ENCODE results near the gene APLF.
"Not testable (repeated sequence)": the region's sequence is repeated elsewhere in the genome, so short reads cannot be mapped to it uniquely, and the experiment has no call there.

The APLF gene

GRCh38 chr2:68487773-68488355 lies 20.5 kb downstream of the APLF start:
- no peak overlapping the region for H3K9ac ChIP-seq (ENCODE audit: low read depth, low read length)
- no peak overlapping the region for H3K4me3 ChIP-seq (ENCODE audit: low read length)
- no peak overlapping the region for H3K4me2 ChIP-seq (ENCODE audit: low read length)
- peaks cover 7% of the 10 kb centered on the region for H3K4me1 ChIP-seq (ENCODE audit: control insufficient read depth, insufficient read depth, low read length)
- no peaks in the 10 kb centered on the region for H3K36me3 ChIP-seq (ENCODE audit: insufficient read depth, low read length)
- H3K27me3 ChIP-seq (ENCODE audit: control insufficient read depth, insufficient read depth, low read length), result no peaks in the 10 kb centered on the region
- no peaks in the 10 kb centered on the region for H3K9me3 ChIP-seq (replicated peaks; ENCODE audit: low read length)

GRCh38 chr2:68488605-68489004 lies 21.2 kb downstream of the APLF start:
- not testable (repeated sequence) for H3K4me1 ChIP-seq (ENCODE audit: control insufficient read depth, insufficient read depth, low read length); H3K4me3 ChIP-seq (ENCODE audit: low read length); H3K9ac ChIP-seq (ENCODE audit: low read depth, low read length); H3K36me3 ChIP-seq (ENCODE audit: insufficient read depth, low read length); H3K9me3 ChIP-seq (replicated peaks; ENCODE audit: low read length); H3K27me3 ChIP-seq (ENCODE audit: control insufficient read depth, insufficient read depth, low read length); H3K4me2 ChIP-seq (ENCODE audit: low read length)

GRCh38 chr2:68489282-68489681 lies 21.9 kb downstream of the APLF start:
- Histone ChIP-seq H3K27me3 (ENCODE audit: control insufficient read depth, insufficient read depth, low read length) (no peaks in the 10 kb centered on the region), H3K9ac (ENCODE audit: low read depth, low read length) (no peak overlapping the region), H3K4me2 (ENCODE audit: low read length) (no peak overlapping the region), H3K4me3 (ENCODE audit: low read length) (no peak overlapping the region), H3K36me3 (ENCODE audit: insufficient read depth, low read length) (no peaks in the 10 kb centered on the region), H3K4me1 (ENCODE audit: control insufficient read depth, insufficient read depth, low read length) (peaks cover 7% of the 10 kb centered on the region), H3K9me3 (replicated peaks; ENCODE audit: low read length) (no peaks in the 10 kb centered on the region)

- H3K4me2 ChIP-seq (ENCODE audit: low read length), result no peak overlapping the region
- no peak overlapping the region for H3K4me3 ChIP-seq (ENCODE audit: low read length)
- no peaks in the 10 kb centered on the region for H3K9me3 ChIP-seq (replicated peaks; ENCODE audit: low read length)
- no peak overlapping the region for H3K9ac ChIP-seq (ENCODE audit: low read depth, low read length)
- H3K27me3 ChIP-seq (ENCODE audit: control insufficient read depth, insufficient read depth, low read length), result no peaks in the 10 kb centered on the region
- peaks cover 7% of the 10 kb centered on the region for H3K4me1 ChIP-seq (ENCODE audit: control insufficient read depth, insufficient read depth, low read length)
- H3K36me3 ChIP-seq (ENCODE audit: insufficient read depth, low read length), result no peaks in the 10 kb centered on the region
These were observed 24.2 kb downstream of the APLF start for GRCh38 chr2:68491582-68491981.

GRCh38 chr2:68499133-68499532 lies 31.7 kb downstream of the APLF start:
- Histone ChIP-seq H3K4me1 (ENCODE audit: control insufficient read depth, insufficient read depth, low read length) (no peaks in the 10 kb centered on the region), H3K27me3 (ENCODE audit: control insufficient read depth, insufficient read depth, low read length) (no peaks in the 10 kb centered on the region), H3K9ac (ENCODE audit: low read depth, low read length) (no peak overlapping the region), H3K36me3 (ENCODE audit: insufficient read depth, low read length) (no peaks in the 10 kb centered on the region), H3K4me3 (ENCODE audit: low read length) (no peak overlapping the region), H3K4me2 (ENCODE audit: low read length) (no peak overlapping the region), H3K9me3 (replicated peaks; ENCODE audit: low read length) (no peaks in the 10 kb centered on the region)

- Histone ChIP-seq H3K9ac (ENCODE audit: low read depth, low read length) (no peak overlapping the region), H3K27me3 (ENCODE audit: control insufficient read depth, insufficient read depth, low read length) (no peaks in the 10 kb centered on the region), H3K9me3 (replicated peaks; ENCODE audit: low read length) (no peaks in the 10 kb centered on the region), H3K4me1 (ENCODE audit: control insufficient read depth, insufficient read depth, low read length) (no peaks in the 10 kb centered on the region), H3K4me3 (ENCODE audit: low read length) (no peak overlapping the region), H3K4me2 (ENCODE audit: low read length) (no peak overlapping the region), H3K36me3 (ENCODE audit: insufficient read depth, low read length) (no peaks in the 10 kb centered on the region)
These were observed 33.3 kb downstream of the APLF start for GRCh38 chr2:68500649-68501048.

GRCh38 chr2:68501768-68502167 lies 34.4 kb downstream of the APLF start:
- Histone ChIP-seq H3K9ac (ENCODE audit: low read depth, low read length) (no peak overlapping the region), H3K4me2 (ENCODE audit: low read length) (no peak overlapping the region), H3K4me3 (ENCODE audit: low read length) (no peak overlapping the region), H3K9me3 (replicated peaks; ENCODE audit: low read length) (no peaks in the 10 kb centered on the region), H3K27me3 (ENCODE audit: control insufficient read depth, insufficient read depth, low read length) (no peaks in the 10 kb centered on the region), H3K36me3 (ENCODE audit: insufficient read depth, low read length) (no peaks in the 10 kb centered on the region), H3K4me1 (ENCODE audit: control insufficient read depth, insufficient read depth, low read length) (no peaks in the 10 kb centered on the region)

GRCh38 chr2:68505603-68506159 lies 38.3 kb downstream of the APLF start:
- Histone ChIP-seq H3K36me3 (ENCODE audit: insufficient read depth, low read length) (no peaks in the 10 kb centered on the region), H3K4me3 (ENCODE audit: low read length) (no peak overlapping the region), H3K27me3 (ENCODE audit: control insufficient read depth, insufficient read depth, low read length) (no peaks in the 10 kb centered on the region), H3K4me1 (ENCODE audit: control insufficient read depth, insufficient read depth, low read length) (no peaks in the 10 kb centered on the region), H3K9me3 (replicated peaks; ENCODE audit: low read length) (no peaks in the 10 kb centered on the region), H3K4me2 (ENCODE audit: low read length) (no peak overlapping the region), H3K9ac (ENCODE audit: low read depth, low read length) (no peak overlapping the region)

GRCh38 chr2:68506170-68506569 lies 38.8 kb downstream of the APLF start:
- H3K4me2 ChIP-seq (ENCODE audit: low read length), result no peak overlapping the region
- H3K4me3 ChIP-seq (ENCODE audit: low read length), result no peak overlapping the region
- H3K4me1 ChIP-seq (ENCODE audit: control insufficient read depth, insufficient read depth, low read length), result no peaks in the 10 kb centered on the region
- no peaks in the 10 kb centered on the region for H3K36me3 ChIP-seq (ENCODE audit: insufficient read depth, low read length)
- no peaks in the 10 kb centered on the region for H3K9me3 ChIP-seq (replicated peaks; ENCODE audit: low read length)
- H3K9ac ChIP-seq (ENCODE audit: low read depth, low read length), result no peak overlapping the region
- H3K27me3 ChIP-seq (ENCODE audit: control insufficient read depth, insufficient read depth, low read length), result no peaks in the 10 kb centered on the region

GRCh38 chr2:68512326-68512725 lies 44.9 kb downstream of the APLF start:
- Histone ChIP-seq H3K4me3 (ENCODE audit: low read length) (no peak overlapping the region), H3K27me3 (ENCODE audit: control insufficient read depth, insufficient read depth, low read length) (no peaks in the 10 kb centered on the region), H3K4me1 (ENCODE audit: control insufficient read depth, insufficient read depth, low read length) (no peaks in the 10 kb centered on the region), H3K9me3 (replicated peaks; ENCODE audit: low read length) (no peaks in the 10 kb centered on the region), H3K4me2 (ENCODE audit: low read length) (no peak overlapping the region), H3K36me3 (ENCODE audit: insufficient read depth, low read length) (no peaks in the 10 kb centered on the region), H3K9ac (ENCODE audit: low read depth, low read length) (no peak overlapping the region)

- Histone ChIP-seq H3K4me1 (ENCODE audit: control insufficient read depth, insufficient read depth, low read length) (no peaks in the 10 kb centered on the region), H3K4me2 (ENCODE audit: low read length) (no peak overlapping the region), H3K9ac (ENCODE audit: low read depth, low read length) (no peak overlapping the region), H3K4me3 (ENCODE audit: low read length) (no peak overlapping the region), H3K27me3 (ENCODE audit: control insufficient read depth, insufficient read depth, low read length) (no peaks in the 10 kb centered on the region), H3K9me3 (replicated peaks; ENCODE audit: low read length) (no peaks in the 10 kb centered on the region), H3K36me3 (ENCODE audit: insufficient read depth, low read length) (no peaks in the 10 kb centered on the region)
These were observed 45.6 kb downstream of the APLF start for GRCh38 chr2:68512966-68513365.

- Histone ChIP-seq H3K36me3 (ENCODE audit: insufficient read depth, low read length) (no peaks in the 10 kb centered on the region), H3K27me3 (ENCODE audit: control insufficient read depth, insufficient read depth, low read length) (no peaks in the 10 kb centered on the region), H3K9me3 (replicated peaks; ENCODE audit: low read length) (no peaks in the 10 kb centered on the region), H3K4me1 (ENCODE audit: control insufficient read depth, insufficient read depth, low read length) (no peaks in the 10 kb centered on the region), H3K4me2 (ENCODE audit: low read length) (no peak overlapping the region), H3K9ac (ENCODE audit: low read depth, low read length) (no peak overlapping the region), H3K4me3 (ENCODE audit: low read length) (no peak overlapping the region)
These were observed 47.0 kb downstream of the APLF start for GRCh38 chr2:68514316-68514929.

Data from skeletal muscle satellite cell (primary cell).